ENCODE measurements around the gene XIRP2. TPM values are rescaled to one million over a fixed set of nuclear protein-coding genes. Genes with fewer than 3 reads are reported as not detected.
A peak's percentile ranks its signal among the peaks of the same experiment; 100 is the strongest.
"Not testable (repeated sequence)": the region's sequence is repeated elsewhere in the genome, so short reads cannot be mapped to it uniquely, and the experiment has no call there.

The XIRP2 gene
- total RNA-seq, 2 donors from 2014 or later: not detected

- H3K27me3 ChIP-seq: no peaks in the 10 kb centered on the region
- no peak for TF ChIP-seq CTCF (IDR thresholded peaks at IDR 0.05)
- no peak for TF ChIP-seq POLR2A (IDR thresholded peaks at IDR 0.05)
- H3K4me3 ChIP-seq: no peak overlapping the region
- H3K27ac ChIP-seq: no peak overlapping the region
- intact Hi-C loops (cut with DNase I): no loop called here
- DNase-seq (no peak), ATAC-seq (no peak)
- no peaks in the 10 kb centered on the region for H3K4me1 ChIP-seq
- 82 to 91% methylated on average over 10 of the region's 10 CpGs for WGBS, 2 donors
- no peaks in the 10 kb centered on the region for H3K36me3 ChIP-seq (replicated peaks in 1 of 2; ENCODE audit: insufficient read depth in 1 of 2, low read depth in 2 of 2)
- no peaks in the 10 kb centered on the region for H3K9me3 ChIP-seq
Observed at GRCh38 chr2:167059173-167059572, 170.9 kb downstream of the XIRP2 start.

GRCh38 chr2:167069855-167070254 is 181.6 kb downstream of the XIRP2 start:
- Histone ChIP-seq H3K9me3 (no peaks in the 10 kb centered on the region), H3K4me1 (no peaks in the 10 kb centered on the region), H3K27me3 (no peaks in the 10 kb centered on the region), H3K36me3 (replicated peaks in 1 of 2; ENCODE audit: insufficient read depth in 1 of 2, low read depth in 2 of 2) (no peaks in the 10 kb centered on the region), H3K27ac (no peak overlapping the region), H3K4me3 (no peak overlapping the region)
- 85 to 86% methylated on average over 1 of the region's 1 CpG for WGBS, 2 donors
- intact Hi-C loops (cut with DNase I): no loop called here
- DNase-seq: no peak
- TF ChIP-seq CTCF (IDR thresholded peaks at IDR 0.05) (no peak), POLR2A (IDR thresholded peaks at IDR 0.05) (no peak)
- ATAC-seq: no peak

- 99% methylated on average over 8 of the region's 8 CpGs for WGBS, 2 donors
- H3K27me3 ChIP-seq, ATAC-seq: not testable (repeated sequence)
Observed at GRCh38 chr2:167075708-167076107, 187.4 kb downstream of the XIRP2 start.

GRCh38 chr2:167098931-167099330 is 210.7 kb downstream of the XIRP2 start:
- H3K27ac ChIP-seq; H3K4me1 ChIP-seq; ATAC-seq; H3K36me3 ChIP-seq (replicated peaks in 1 of 2; ENCODE audit: insufficient read depth in 1 of 2, low read depth in 2 of 2); H3K4me3 ChIP-seq; H3K27me3 ChIP-seq; H3K9me3 ChIP-seq; intact Hi-C loops (cut with DNase I); DNase-seq: not testable (repeated sequence)
- 73 to 75% methylated on average over 2 to 3 of the region's 3 CpGs for WGBS, 2 donors

More at GRCh38 chr2:167075708-167076107, 187.4 kb downstream of the XIRP2 start:
- H3K9me3 ChIP-seq; H3K27ac ChIP-seq; H3K4me1 ChIP-seq; intact Hi-C loops (cut with DNase I); H3K36me3 ChIP-seq (replicated peaks in 1 of 2; ENCODE audit: insufficient read depth in 1 of 2, low read depth in 2 of 2); DNase-seq; H3K4me3 ChIP-seq: not testable (repeated sequence)

GRCh38 chr2:167100506-167100905 is 212.2 kb downstream of the XIRP2 start:
- no peak overlapping the region for H3K4me3 ChIP-seq
- 48 to 57% methylated on average over 2 of the region's 2 CpGs for WGBS, 2 donors
- no peaks in the 10 kb centered on the region for H3K9me3 ChIP-seq
- H3K27ac ChIP-seq: no peak overlapping the region
- H3K36me3 ChIP-seq (replicated peaks in 1 of 2; ENCODE audit: insufficient read depth in 1 of 2, low read depth in 2 of 2): no peaks in the 10 kb centered on the region
- TF ChIP-seq CTCF (IDR thresholded peaks at IDR 0.05) (no peak), POLR2A (IDR thresholded peaks at IDR 0.05) (no peak)
- ATAC-seq (no peak), DNase-seq (no peak)
- H3K27me3 ChIP-seq: no peaks in the 10 kb centered on the region
- no peaks in the 10 kb centered on the region for H3K4me1 ChIP-seq
- intact Hi-C loops (cut with DNase I): no loop called here

- DNase-seq (no peak), ATAC-seq (no peak)
- H3K4me3 ChIP-seq: no peak overlapping the region
- H3K4me1 ChIP-seq: no peaks in the 10 kb centered on the region
- 69 to 78% methylated on average over 5 of the region's 5 CpGs for WGBS, 2 donors
- TF ChIP-seq CTCF (IDR thresholded peaks at IDR 0.05) (no peak), POLR2A (IDR thresholded peaks at IDR 0.05) (no peak)
- H3K36me3 ChIP-seq (replicated peaks in 1 of 2; ENCODE audit: insufficient read depth in 1 of 2, low read depth in 2 of 2): no peaks in the 10 kb centered on the region
- H3K27me3 ChIP-seq: no peaks in the 10 kb centered on the region
- H3K9me3 ChIP-seq: no peaks in the 10 kb centered on the region
- peak overlapping the region in 2 of 4 donors; percentile 17 to 41 for H3K27ac ChIP-seq
- intact Hi-C loops (cut with DNase I): no loop called here
Observed at GRCh38 chr2:167103028-167103756, 214.9 kb downstream of the XIRP2 start.

Measured in body of pancreas (tissue), 4 donors.